Activated CD8-positive, alpha-beta T cell treated with anti-CD3 and anti-CD28 coated beads, Interleukin-2, amount 10 ng/mL, durations not matched to agents 7 days and 5 days (primary cell): ENCODE measurements around the gene SLC25A20. TPM values are rescaled to one million over a fixed set of nuclear protein-coding genes. Genes with fewer than 3 reads are reported as not detected.

Experiments
- total RNA-seq, 2 experiments: library from RNA; stranded (reverse); gene quantifications; one replicate each; pipeline ENCODE4 v1.2.3, GENCODE V29; 2021

The SLC25A20 gene
- total RNA-seq, 2 experiments from 2014 or later: 29.9 to 33.1 TPM

Other genes starting within 250 kb of the SLC25A20 start
- gene CELSR3, start 236.0 kb downstream of the SLC25A20 start, total RNA-seq: 10 to 100 TPM; 19.5 to 20.2 TPM
- 10 to 100 TPM; 56.5 to 57.1 TPM for gene NCKIPSD, start 213.0 kb downstream of the SLC25A20 start, total RNA-seq
- gene IP6K2, start 181.7 kb downstream of the SLC25A20 start, total RNA-seq: 10 to 100 TPM; 49.6 to 50.4 TPM
- 10 to 100 TPM; 35.9 to 40.2 TPM for gene PRKAR2A, start 51.0 kb downstream of the SLC25A20 start, total RNA-seq
- 100 to 1,000 TPM; 102 to 112 TPM for gene ARIH2, start 20.0 kb upstream of the SLC25A20 start, total RNA-seq
- 10 to 100 TPM; 35.2 to 39.6 TPM for gene P4HTM, start 91.4 kb upstream of the SLC25A20 start, total RNA-seq
- gene WDR6, start 108.5 kb upstream of the SLC25A20 start, total RNA-seq: 100 to 1,000 TPM; 134 to 140 TPM
- 10 to 100 TPM; 24.7 to 25.4 TPM for gene DALRD3, start 119.7 kb upstream of the SLC25A20 start, total RNA-seq
- 10 to 100 TPM; 92.1 to 93.7 TPM for gene NDUFAF3, start 123.2 kb upstream of the SLC25A20 start, total RNA-seq
- gene IMPDH2, start 130.5 kb upstream of the SLC25A20 start, total RNA-seq: 100 to 1,000 TPM; 227 to 229 TPM
- 100 to 1,000 TPM; 130 to 131 TPM for gene QRICH1, start 195.2 kb upstream of the SLC25A20 start, total RNA-seq
- 100 to 1,000 TPM; 250 to 294 TPM for gene QARS1, start 205.9 kb upstream of the SLC25A20 start, total RNA-seq
- 10 to 100 TPM; 58.0 to 60.4 TPM for gene USP19, start 221.9 kb upstream of the SLC25A20 start, total RNA-seq
- under 1 TPM in 1 of 2 experiments, not detected in 1; 0.29 TPM for gene LAMB2, start 234.2 kb upstream of the SLC25A20 start, total RNA-seq